ENCODE results near the gene NOTCH1.

DNA sequence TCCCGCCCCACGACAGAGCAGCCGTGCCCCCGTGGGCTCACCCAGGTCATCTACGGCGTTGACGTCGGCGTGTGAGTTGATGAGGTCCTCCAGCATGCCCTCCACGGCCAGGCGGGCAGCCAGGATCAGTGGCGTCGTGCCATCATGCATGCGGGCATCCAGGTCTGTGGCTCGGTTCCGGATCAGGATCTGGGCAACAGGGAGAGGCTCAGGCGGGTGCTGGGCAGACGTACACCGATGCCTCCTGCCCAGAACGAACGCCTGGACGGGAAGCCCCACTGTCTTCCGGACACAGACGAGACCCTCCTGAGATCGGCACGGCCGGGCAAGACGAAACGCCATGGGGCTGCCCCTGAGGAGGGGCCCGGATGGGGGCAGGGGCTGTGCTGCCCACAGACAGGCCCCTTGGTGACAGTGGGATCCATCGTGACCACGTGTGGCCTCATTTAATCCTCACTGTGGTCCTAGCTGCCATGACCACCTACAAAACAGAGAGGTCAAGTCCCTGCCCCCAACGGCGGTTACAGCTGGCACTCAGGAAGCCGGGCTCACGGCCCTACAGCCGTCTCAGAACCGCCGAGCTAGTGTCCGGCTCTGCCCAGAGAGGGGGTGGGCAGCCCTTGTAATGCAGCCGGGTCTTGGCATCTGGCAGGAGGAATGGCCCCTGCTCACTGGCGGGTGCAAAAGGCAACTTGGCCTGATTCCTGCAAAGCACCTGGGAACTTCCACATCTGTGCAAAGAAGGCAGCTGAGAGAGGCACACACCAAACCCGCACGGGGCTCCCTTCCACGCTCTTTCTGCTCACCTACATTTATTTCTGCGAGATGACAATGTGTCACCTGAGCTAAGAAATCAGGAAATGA, 46.5 kb downstream of the NOTCH1 start:
- TF ChIP-seq, protein P1, sequence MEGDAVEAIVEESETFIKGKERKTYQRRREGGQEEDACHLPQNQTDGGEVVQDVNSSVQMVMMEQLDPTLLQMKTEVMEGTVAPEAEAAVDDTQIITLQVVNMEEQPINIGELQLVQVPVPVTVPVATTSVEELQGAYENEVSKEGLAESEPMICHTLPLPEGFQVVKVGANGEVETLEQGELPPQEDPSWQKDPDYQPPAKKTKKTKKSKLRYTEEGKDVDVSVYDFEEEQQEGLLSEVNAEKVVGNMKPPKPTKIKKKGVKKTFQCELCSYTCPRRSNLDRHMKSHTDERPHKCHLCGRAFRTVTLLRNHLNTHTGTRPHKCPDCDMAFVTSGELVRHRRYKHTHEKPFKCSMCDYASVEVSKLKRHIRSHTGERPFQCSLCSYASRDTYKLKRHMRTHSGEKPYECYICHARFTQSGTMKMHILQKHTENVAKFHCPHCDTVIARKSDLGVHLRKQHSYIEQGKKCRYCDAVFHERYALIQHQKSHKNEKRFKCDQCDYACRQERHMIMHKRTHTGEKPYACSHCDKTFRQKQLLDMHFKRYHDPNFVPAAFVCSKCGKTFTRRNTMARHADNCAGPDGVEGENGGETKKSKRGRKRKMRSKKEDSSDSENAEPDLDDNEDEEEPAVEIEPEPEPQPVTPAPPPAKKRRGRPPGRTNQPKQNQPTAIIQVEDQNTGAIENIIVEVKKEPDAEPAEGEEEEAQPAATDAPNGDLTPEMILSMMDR (IDR thresholded peaks at IDR 0.05; ENCODE audit: control extremely low read depth in 1 of 3, insufficient read depth in 1 of 3, low read depth in 1 of 3, low read length in 3 of 3), result no peak
- TF ChIP-seq RNF2 (IDR thresholded peaks at IDR 0.05; ENCODE audit: borderline replicate concordance, low read depth, low read length, missing control alignments, poor library complexity, severe bottlenecking) (no peak), POLR2A (IDR thresholded peaks at IDR 0.05; ENCODE audit: control extremely low read depth in 1 of 2, low read depth in 2 of 2, low read length in 2 of 2) (no peak), SP1 (IDR thresholded peaks at IDR 0.05; ENCODE audit: low read depth, low read length) (no peak), POLR2AphosphoS5 (IDR thresholded peaks at IDR 0.05; ENCODE audit: low read depth, low read length) (no peak), ZNF274 (IDR thresholded peaks at IDR 0.05; ENCODE audit: borderline replicate concordance, extremely low read depth, low read length) (no peak), EP300 (IDR thresholded peaks at IDR 0.05; ENCODE audit: borderline replicate concordance in 1 of 2, low read depth in 2 of 2, low read length in 2 of 2) (no peak), CBX5 (IDR thresholded peaks at IDR 0.05; ENCODE audit: low read depth, low read length) (no peak), RXRA (IDR thresholded peaks at IDR 0.05; ENCODE audit: insufficient read depth, low read depth, low read length) (no peak), EZH2 (IDR thresholded peaks at IDR 0.05; ENCODE audit: low read depth, low read length, severe bottlenecking) (no peak)
